ENCODE data around the gene STOM.

The STOM gene

DNA sequence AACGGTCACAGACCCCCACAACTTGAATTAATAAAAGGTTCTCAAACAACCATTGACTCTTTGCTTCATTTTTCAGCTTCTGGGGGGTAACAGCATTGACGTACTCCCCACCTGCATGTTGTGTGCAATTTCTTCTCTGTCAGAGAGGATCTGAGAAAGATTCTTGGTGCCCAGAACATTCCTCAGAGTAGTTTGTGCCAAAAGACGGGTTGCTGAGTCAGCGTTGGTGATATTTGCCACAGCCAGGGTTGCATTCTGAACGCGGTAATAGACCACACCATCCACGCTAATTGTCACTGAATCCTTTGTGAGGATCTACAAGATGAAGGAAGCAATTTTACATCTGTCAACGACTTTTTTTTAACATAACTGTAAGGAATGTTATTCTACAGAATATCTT, 21.0 kb downstream of the STOM start:
- no peak for DNase-seq (ENCODE audit: low read depth in 2 of 2)

DNA sequence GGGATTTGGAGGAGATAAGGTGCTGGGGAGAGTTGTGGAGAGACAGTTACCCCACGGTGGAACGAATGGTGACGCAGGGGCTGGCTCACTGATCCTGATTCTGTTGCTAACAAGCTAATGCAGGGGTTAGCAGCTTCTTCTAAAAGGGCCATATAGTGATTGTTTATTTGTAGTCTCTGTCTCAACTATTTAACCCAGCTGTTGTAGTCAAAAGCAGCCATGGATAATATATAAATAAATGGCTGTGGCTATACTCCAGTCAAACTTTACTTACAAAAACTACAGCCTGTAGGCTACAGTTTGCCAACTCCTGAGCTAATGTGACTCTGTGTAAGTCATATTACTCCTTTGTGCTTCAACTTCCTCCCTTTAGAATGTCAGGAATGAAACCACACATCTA, 21.8 kb downstream of the STOM start:
- no peak for DNase-seq (ENCODE audit: low read depth in 2 of 2)

DNA sequence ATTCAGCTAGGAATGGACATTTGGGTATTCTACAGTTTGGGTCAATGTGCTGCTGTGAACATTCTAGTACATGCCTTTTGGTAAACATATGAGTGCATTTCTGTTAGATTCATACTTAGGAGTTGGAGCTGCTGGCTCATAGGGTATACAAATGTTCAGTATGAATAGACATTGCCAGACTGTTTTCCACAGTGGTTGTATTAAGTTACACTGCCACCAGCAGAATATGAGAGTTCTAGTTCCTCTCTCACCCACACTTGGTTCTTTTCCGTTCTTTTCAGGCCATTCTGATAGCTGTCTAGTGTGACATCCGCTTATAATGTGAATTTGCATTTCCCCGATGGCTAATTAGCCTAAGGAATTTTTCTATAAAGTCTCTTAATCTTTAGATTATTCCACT, 25.0 kb downstream of the STOM start:
- DNase-seq (ENCODE audit: low read depth in 2 of 2) = no peak

DNA sequence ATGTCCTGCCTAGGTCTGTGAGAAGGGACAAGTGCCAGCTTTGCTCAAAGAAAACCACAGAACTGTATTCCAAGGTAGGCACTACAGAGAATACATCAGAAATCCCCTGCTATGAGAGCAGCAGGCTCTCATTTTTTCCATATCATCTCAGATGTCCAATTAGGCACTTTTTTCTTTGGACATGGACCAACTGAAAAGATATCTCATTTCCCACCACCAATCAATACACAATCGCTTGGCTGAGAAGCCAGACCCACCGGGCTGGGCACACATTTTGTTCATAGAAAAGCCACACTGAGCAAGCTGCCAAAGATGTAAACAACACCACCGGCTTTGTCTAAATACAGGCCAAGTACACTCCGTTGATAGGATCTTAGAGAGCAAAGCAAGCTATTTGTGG, 25.9 kb downstream of the STOM start:
- DNase-seq (ENCODE audit: low read depth in 2 of 2) = no peak

DNA sequence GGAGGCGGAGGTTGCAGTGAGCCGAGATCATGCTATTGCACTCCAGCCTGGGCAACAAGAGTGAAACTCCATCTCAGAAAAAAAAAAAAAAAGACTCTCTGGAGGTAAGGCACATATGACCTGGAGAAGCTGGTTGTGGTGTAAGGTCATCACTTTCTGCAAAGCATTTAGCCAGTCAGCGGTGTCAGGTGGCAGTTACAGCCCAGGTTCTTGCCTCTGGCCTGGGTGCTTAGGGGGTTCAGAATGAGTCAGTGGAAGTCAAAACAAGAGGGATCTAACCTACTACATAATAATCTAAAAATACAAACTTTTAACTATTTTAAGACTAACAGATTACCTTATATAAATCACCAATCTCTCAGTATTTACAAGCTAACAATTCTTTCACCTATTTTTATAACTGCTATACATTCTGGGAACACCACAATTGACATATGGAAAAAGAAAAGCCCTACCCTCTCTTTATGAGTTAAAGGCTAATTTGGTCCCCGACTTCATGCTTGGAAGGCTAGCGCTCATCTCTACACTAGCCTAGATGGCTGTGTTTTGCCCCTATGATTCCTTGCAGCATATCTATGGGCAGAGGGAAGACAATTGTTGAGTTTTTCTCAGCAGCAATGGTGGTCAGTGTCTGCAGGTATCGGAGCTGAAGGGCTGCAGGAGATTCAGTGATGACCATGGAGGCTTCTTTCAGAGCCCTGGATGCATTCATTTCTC, 29.2 kb downstream of the STOM start:
- DNase-seq (ENCODE audit: low read depth in 2 of 2) = no peak

DNA sequence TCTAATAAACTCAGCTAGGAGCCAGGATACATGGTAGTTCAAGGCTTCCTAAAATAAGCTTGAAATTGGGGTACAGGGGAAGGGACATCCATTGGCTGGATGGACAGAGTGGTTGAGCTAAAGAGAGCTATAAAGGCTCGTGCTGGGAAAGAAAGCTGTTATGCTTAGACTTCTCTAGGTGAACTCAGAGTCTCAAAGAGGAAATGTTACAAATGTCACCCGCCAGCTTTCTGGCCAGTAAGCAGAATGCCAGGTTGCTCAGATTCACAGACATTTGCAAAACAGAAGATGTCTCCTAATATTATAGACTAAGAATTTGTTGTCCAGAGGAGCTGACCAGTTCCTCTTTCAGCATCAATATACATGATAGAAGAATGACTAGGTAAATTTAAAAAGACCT, 30.6 kb downstream of the STOM start:
- no peak for DNase-seq (ENCODE audit: low read depth in 2 of 2)

DNA sequence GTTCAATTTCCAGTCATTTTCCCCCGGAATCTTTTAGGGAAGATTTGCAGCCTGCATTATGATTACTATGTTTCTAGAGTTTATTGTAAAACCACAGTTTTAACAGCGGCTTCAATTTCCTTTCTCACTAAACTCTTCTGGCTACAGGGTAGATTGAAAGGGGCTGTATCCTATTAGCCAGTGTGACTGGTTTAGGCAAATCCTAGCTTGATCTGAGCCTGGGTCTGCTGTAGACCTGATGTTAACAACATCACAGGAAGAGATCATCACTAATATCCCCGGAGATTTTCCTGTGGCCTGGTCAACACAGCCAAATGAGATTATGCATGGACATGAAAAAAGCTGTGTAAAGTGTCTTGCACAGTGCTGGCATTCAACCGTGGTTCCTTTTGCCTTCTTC, 33.4 kb downstream of the STOM start:
- no peak for DNase-seq (ENCODE audit: low read depth in 2 of 2)

DNA sequence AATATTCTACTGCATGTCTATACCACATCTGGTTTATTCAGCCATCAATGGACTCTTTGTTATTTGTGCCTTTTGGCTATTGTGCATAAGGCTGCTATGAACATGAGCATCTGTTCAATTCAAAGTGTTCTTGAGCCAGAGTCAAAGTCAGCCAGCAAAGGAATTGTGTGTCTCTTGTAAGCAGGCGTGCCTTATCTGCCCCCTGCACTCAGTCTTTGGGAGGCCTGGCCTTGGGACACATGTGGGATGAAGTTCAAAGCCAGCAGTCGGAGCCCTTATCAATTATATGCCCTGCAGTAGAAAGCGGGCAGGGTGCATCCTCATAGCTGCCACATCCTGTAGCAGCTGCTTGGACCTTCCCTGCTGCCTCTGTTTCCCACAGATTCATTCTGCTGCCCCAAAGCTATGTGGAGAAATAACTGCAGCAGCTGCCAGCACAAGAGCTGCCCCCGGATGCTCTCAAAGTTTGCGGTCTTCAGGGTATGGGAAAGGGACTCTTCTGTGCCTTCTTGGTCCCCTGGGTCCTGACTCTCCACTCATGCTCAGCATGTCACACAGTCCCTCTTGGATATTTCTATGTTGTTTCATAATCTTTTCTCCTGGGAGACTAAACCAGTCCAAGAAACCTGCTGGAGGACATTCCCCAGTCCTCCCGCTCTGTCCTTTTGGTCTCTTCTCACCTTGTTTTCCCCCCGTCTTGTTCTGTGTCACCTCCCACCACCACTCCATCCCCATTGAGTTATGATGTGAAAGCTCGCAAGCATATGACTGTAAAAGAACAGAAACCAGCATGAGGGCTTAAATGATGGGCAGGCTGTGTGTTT, 35.9 kb downstream of the STOM start:
- DNase-seq (ENCODE audit: low read depth in 2 of 2) = no peak

DNA sequence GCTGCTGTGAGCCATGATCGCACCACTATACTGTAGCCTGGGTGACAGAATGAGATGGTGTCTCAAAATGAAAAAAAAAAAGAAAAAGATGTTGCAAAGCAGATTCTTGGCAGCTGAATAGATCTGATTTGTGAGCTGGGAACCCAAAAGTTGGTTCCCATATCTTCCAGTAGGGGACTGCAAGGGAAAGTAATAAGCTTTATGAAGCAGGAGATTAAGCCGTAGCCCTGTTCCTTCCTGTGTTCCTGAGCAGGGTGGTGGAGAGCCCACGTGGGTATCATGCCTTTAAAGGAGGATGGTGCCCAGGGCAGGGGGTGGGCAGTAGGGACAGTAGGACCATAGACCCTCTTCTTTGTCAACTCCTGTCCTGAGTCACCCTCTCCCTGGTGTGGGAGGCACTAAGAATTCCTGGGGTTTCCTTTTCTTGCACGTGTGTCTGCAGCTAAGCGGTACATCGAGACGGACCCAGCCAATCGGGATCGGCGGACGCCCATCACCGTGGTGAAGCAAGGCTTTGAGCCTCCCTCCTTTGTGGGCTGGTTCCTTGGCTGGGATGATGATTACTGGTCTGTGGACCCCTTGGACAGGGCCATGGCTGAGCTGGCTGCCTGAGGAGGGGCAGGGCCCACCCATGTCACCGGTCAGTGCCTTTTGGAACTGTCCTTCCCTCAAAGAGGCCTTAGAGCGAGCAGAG, 37.9 kb downstream of the STOM start:
- no peak for DNase-seq (ENCODE audit: low read depth in 2 of 2)

DNA sequence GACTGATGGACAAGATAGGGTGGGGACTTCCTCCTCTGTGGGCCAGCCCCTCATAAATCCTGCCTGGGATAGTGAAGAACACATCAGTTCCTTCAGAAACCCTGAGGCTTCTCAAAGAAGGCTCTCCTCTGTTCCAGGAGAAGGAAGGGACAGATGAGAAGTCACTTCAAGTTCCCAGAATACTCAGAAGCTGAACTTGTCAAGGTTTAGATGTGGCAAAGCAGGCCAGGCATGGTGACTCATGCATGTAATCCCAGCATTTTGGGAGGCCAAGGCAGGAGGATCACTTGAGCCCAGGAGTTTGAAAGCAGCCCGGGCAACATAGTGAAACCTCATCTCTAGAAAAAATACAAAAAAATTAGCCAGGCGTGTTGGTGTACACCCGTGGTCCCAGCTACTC, 38.5 kb downstream of the STOM start:
- DNase-seq (ENCODE audit: low read depth in 2 of 2) = no peak

DNA sequence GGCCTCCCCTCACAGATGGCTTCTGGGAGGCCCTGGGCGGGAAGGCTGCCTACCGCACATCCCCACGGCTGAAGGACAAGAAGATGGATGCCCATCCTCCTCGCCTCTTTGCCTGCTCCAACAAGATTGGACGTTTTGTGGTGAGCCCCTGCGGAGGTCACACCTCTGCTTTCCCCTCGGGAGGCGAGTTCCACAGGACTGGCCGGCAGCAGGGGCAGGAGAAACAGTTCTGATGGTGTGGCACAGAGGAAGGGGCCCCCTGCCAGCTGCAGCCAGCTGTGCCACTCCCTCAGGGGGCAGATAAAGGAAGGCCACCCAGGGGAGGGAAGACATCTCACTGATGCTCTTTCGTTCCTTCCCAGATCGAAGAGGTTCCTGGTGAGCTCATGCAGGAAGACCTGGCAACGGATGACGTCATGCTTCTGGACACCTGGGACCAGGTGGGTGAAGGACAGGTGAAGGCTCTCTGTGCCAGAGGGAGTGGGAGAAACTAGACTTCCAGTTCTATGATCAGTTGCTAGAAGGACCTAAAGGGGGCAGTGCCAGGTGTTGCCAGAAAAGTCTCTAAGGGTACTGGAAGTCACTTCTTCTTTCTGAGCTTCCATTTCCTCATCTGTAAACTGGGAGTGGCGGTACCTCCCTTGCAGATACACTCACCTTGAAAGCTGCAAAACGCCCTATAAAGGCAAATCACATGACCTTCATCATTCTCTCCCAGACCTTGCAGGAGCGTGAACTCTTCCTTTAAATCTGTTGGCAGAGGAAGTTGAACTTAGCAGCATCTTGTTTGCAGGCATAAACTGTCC, 41.0 kb downstream of the STOM start:
- DNase-seq (ENCODE audit: low read depth in 2 of 2) = no peak

DNA sequence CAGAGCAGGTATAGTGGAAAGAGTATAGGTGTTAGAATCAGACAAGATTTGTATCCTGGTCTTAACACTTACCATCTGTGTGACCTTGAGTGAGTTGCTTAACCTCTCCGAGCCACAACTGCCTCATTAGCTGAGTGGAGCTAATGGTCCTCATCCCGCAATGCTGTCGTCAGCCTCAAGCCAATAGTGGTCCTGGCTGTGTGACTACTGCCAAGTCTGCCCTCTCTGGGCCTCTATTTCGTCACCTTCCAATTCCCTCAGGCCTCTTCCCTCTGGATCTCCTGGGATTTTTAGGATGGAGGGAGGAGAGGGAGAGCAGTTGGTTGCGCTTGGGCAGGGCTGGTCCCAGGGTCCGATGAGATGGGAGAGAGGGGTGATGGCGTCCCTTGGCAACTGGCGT, 41.6 kb downstream of the STOM start:
- no peak for DNase-seq (ENCODE audit: low read depth in 2 of 2)

DNA sequence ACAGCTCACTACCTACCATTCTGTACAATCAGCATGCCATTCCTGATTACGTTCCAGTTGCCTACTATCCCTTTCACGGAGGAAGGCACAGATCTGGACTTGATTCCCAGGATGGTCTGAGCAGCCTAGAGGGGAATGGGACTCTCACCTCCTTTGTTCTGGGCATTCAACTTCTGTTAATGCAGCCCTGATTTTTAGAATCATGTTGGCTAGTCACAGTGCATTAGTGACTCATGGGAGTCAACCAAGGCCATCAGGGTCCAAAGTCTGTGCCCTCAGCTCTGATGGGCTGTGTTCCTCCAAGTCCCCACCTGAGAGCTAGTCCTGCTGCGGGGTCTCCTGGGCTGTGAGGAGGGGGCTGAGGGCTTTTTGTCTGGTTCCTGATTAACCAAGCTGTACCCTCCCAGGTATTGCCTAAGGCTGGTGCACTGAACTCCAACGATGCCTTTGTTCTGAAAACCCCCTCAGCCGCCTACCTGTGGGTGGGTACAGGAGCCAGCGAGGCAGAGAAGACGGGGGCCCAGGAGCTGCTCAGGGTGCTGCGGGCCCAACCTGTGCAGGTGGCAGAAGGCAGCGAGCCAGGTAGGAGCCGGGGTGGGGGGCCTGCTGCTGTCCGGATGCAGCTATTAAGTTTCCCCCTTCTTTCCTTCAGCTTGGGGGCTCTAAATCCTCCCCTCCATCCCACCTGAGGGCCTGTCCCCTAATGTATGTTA, 43.0 kb downstream of the STOM start:
- no peak for DNase-seq (ENCODE audit: low read depth in 2 of 2)

DNA sequence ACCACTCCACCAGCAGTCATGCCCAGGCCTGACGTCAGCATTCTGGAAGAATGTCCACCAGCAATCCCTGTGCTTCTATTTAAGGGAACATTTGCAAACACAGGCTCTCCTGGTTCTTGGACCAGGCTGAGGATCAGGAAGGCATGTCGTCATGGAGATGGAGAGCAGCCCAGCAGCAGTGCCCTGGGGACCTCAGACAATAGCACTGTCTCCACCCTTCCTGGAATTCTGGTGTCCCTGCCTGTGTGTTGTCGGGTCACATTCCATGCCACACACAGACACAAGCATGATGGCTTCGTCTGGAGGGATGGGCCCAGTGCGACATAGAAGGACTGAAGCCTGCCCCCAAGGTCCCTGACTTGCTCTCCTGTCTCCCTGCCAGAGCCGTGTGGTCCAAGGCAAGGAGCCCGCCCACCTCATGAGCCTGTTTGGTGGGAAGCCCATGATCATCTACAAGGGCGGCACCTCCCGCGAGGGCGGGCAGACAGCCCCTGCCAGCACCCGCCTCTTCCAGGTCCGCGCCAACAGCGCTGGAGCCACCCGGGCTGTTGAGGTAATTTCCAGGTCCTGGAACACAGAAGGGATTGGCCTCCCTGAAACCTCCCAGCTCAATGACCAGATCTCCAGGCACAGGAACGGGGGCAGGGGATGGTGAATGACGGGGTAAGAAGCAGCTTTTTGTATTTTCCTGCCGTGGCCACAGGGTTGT, 43.8 kb downstream of the STOM start:
- no peak for DNase-seq (ENCODE audit: low read depth in 2 of 2)

DNA sequence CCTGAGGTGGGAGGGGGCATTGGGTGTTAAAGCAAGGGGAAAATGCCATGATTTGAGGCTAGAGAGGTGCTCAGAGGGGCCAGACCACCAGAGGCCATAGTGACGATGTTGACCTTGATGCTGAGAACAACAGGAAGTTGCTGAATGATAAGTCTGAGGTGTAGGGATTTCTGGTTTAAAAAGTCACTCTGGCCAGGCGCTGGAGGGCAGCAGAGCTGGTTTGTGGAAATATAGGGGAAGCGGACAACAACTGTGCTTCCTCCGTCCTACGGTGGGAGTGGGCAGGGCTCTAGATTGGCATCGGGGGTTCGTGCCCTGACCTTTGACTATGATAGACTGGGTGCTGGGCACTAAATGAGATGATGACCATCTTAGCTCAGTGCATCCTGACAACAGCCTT, 44.7 kb downstream of the STOM start:
- DNase-seq (ENCODE audit: low read depth in 2 of 2) = no peak

DNA sequence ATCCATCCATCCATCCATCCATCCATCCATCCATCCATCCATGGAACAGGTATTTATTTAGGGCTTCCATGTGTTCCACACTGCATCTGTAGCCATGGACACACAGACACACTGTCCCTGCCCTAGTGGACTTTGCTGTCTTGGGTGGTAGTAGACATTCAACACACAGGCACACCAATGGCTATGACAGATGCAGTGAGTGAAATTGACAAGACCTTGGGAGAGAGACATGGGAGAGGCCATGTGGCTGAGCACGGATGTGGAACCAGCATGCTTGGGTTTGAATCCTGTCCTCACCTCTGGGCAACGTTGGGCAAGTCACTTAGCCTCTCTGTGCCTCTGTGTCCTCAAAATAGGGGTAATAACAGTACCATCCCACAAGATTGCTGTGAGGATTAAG, 45.3 kb downstream of the STOM start:
- no peak for DNase-seq (ENCODE audit: low read depth in 2 of 2)

DNA sequence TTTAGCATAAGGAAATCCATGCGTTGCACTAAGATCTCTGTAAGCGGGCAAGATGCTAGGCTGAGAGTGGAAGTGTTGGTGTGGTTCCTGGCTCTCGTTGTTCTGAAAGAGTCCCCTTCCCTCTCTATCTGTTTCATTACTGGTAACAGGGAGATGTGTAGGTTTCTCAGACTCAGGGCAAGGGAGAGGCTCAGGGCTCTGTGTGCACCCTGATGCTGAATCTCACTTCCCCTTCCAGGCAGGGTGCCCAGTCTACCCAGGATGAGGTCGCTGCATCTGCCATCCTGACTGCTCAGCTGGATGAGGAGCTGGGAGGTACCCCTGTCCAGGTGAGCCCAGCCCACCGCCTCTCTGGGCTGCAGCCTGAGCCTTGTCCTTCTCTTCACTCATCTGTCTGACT, 45.7 kb downstream of the STOM start:
- no peak for DNase-seq (ENCODE audit: low read depth in 2 of 2)

DNA sequence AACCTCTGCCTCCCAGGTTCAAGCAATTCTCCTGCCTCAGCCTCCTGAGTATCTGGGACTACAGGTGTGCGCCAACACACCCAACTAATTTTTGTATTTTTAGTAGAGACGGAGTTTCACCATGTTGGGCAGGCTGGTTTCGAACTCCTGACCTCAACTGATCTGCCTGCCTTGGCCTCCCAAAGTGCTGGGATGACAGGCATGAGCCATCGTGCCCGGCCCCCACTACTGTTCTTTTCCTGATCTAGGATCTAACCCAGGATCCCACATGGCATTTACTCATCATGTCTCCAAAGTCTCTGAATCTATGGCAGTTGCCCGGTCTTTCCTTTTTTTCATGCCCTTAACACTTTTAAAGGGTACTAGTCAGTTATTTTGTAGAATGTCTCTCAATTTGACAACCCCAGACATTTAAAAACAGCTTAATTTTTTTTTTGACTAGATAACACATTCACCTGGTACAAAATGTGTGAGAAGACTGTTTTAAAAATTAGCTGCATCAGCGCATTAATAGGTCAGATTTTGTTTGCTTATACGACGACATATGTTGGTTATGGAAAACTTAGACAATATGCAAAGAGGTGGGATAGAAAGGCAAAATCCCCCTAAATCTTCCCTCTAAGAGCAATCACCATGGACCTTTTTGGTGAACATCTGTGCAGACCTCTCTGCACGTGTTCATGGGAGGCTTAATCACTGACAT, 46.5 kb downstream of the STOM start:
- no peak for DNase-seq (ENCODE audit: low read depth in 2 of 2)

DNA sequence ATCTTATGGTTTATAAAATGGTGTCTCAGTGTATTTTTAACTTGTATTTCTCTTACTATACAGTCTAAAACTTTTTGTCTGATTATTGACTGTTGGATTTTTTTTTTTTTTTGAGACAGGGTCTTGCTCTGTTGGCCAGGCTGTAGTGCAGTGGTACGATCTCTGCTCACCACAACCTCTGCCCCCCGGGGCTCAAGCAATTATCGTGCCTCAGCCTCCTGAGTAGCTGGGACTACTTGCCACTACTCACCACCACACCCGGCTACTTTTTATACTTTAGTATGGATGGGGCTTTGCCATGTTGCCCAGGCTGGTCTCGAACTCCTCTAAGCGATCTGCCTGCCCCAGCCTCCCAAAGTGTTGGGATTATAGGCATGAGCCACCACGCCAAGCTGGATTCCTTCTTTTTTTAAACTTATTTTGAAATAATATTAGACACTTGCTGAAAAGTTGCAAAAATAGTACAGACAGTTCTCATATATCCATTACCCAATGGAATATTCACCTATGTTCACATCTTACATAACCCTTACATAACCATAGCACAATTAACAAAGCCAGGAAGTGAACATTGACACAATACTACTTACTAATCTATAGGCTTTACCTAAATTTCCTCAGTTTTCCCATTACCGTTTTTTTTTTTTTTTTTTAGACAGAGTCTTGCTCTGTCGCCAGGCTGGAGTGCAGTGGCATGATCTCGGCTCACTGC, 47.2 kb downstream of the STOM start:
- DNase-seq (ENCODE audit: low read depth in 2 of 2) = no peak
